HEK293T (cell line): Measurements from ENCODE around the gene MID1.

Source experiments
- CTCF ChIA-PET: fragments of 350-600 bp; formaldehyde crosslinking; extraction: SDS; loops from one replicate; lab custom pipeline; 2021; ENCODE audit warnings: antibody characterized with exemption, inconsistent platforms; lab: Yijun Ruan, JAX
- POLR2A ChIA-PET: fragments of 350-600 bp; formaldehyde crosslinking; extraction: SDS; loops from one replicate; lab custom pipeline; 2020; ENCODE audit warnings: antibody characterized with exemption, inconsistent platforms; lab: Yijun Ruan, JAX
- DNase-seq: peaks from one replicate; pipeline ENCODE4 v3.0.0; 2012; ENCODE audit warnings: mixed read lengths; ENCODE audit errors: extremely low spot score
- ARNT ChIP-seq: fragments of 450-650 bp; IDR thresholded peaks from 2 replicates; pipeline ENCODE4 v1.6.1; 2017; ENCODE audit warnings: mild to moderate bottlenecking
- BHLHE40 ChIP-seq: fragments of 450-650 bp; IDR thresholded peaks from 2 replicates; pipeline ENCODE4 v1.6.1; 2016; ENCODE audit warnings: mild to moderate bottlenecking, moderate library complexity, borderline replicate concordance
- CTBP1 ChIP-seq: fragments of 450-650 bp; IDR thresholded peaks from 2 replicates; pipeline ENCODE4 v1.6.1; 2016; ENCODE audit warnings: borderline replicate concordance
- ELF4 ChIP-seq: fragments of 450-650 bp; IDR thresholded peaks from 2 replicates; pipeline ENCODE4 v1.6.1; 2017; ENCODE audit warnings: antibody characterized with exemption
- FOXA1 ChIP-seq: fragments of 450-650 bp; IDR thresholded peaks from 2 replicates; pipeline ENCODE4 v1.6.1; 2016; ENCODE audit warnings: mild to moderate bottlenecking
- FOXK2 ChIP-seq: fragments of 450-650 bp; IDR thresholded peaks from 2 replicates; pipeline ENCODE4 v1.6.1; 2016; ENCODE audit warnings: mild to moderate bottlenecking
- FOXM1 ChIP-seq: fragments of 450-650 bp; IDR thresholded peaks from 2 replicates; pipeline ENCODE4 v1.6.1; 2017; ENCODE audit warnings: mild to moderate bottlenecking, borderline replicate concordance
- HDGF ChIP-seq: fragments of 450-650 bp; IDR thresholded peaks from 2 replicates; pipeline ENCODE4 v1.6.1; 2017; ENCODE audit warnings: antibody characterized with exemption, borderline replicate concordance
- L3MBTL2 ChIP-seq: fragments of 450-650 bp; conservative IDR thresholded peaks from 2 replicates; pipeline ENCODE4 v1.6.1; 2016; ENCODE audit warnings: mild to moderate bottlenecking
- LEF1 ChIP-seq: fragments of 450-650 bp; IDR thresholded peaks from 2 replicates; pipeline ENCODE4 v1.6.1; 2017; ENCODE audit warnings: mild to moderate bottlenecking, borderline replicate concordance
- NFRKB ChIP-seq: fragments of 450-650 bp; IDR thresholded peaks from 2 replicates; pipeline ENCODE4 v1.6.1; 2016; ENCODE audit warnings: mild to moderate bottlenecking, moderate library complexity
- PKNOX1 ChIP-seq: fragments of 450-650 bp; IDR thresholded peaks from 2 replicates; pipeline ENCODE4 v1.6.1; 2016
- SP1 ChIP-seq: fragments of 450-650 bp; IDR thresholded peaks from 2 replicates; pipeline ENCODE4 v1.6.1; 2017
- SUZ12 ChIP-seq: fragments of 450-650 bp; IDR thresholded peaks from 2 replicates; pipeline ENCODE4 v1.6.1; 2016; ENCODE audit warnings: mild to moderate bottlenecking
- TARDBP ChIP-seq: fragments of 450-650 bp; IDR thresholded peaks from 2 replicates; pipeline ENCODE4 v1.6.1; 2016
- ZNF384 ChIP-seq: fragments of 450-650 bp; IDR thresholded peaks from 2 replicates; pipeline ENCODE4 v1.6.1; 2016

The MID1 gene

GRCh38 chrX:10467793-10468192 is 152.6 kb downstream of the MID1 start:
- no peak for DNase-seq
- POLR2A ChIA-PET, result no interaction called here
- CTCF ChIA-PET, result no interaction called here
- TF ChIP-seq ZNF384, result no peak
- TF ChIP-seq FOXK2, result no peak
- TF ChIP-seq TARDBP, result no peak
- TF ChIP-seq CTBP1, result no peak
- no peak for TF ChIP-seq HDGF
- no peak for TF ChIP-seq FOXA1
- TF ChIP-seq SUZ12, result no peak
- no peak for TF ChIP-seq L3MBTL2
- TF ChIP-seq ARNT, result no peak
- TF ChIP-seq BHLHE40, result no peak
- TF ChIP-seq LEF1, result no peak
- no peak for TF ChIP-seq ELF4
- TF ChIP-seq FOXM1, result no peak
- no peak for TF ChIP-seq SP1
- no peak for TF ChIP-seq NFRKB
- no peak for TF ChIP-seq PKNOX1

- ChIA-PET POLR2A (no interaction called here), CTCF (no interaction called here)
- no peak for DNase-seq
- TF ChIP-seq BHLHE40, result no peak
- TF ChIP-seq L3MBTL2, result no peak
- no peak for TF ChIP-seq ZNF384
- TF ChIP-seq FOXM1, result no peak
- no peak for TF ChIP-seq SUZ12
- TF ChIP-seq NFRKB, result no peak
- TF ChIP-seq SP1, result no peak
- TF ChIP-seq LEF1, result no peak
- no peak for TF ChIP-seq HDGF
- no peak for TF ChIP-seq FOXK2
- no peak for TF ChIP-seq ARNT
- TF ChIP-seq CTBP1, result no peak
- no peak for TF ChIP-seq PKNOX1
- TF ChIP-seq FOXA1, result no peak
Observed at GRCh38 chrX:10465254-10465653, 155.1 kb downstream of the MID1 start.

DNA sequence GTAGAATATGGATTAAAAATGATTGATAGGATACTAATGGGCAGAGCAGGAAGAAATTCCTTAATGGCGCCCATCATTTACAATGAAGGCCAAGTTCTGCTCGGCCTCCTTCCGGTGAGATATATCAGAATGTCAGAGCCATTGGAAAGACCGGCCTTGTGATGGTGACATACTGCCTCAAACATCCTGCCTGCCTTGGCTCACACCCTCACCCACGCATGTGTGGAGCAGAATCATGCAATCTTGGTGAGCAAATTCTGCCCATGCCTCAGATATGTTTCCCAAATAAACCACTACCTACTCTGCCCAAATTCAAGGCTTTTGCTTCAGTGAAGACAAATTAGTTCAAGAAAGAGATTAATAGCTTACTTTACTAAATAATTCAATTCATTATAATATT is 163.3 kb downstream of the MID1 start:
- TF ChIP-seq ARNT (no peak), FOXK2 (no peak), BHLHE40 (no peak), ELF4 (no peak), SP1 (no peak), TARDBP (no peak), HDGF (no peak), FOXM1 (no peak), SUZ12 (no peak), L3MBTL2 (no peak), ZNF384 (no peak), CTBP1 (no peak), FOXA1 (no peak), PKNOX1 (no peak), LEF1 (no peak)
- POLR2A ChIA-PET, result no interaction called here
- CTCF ChIA-PET, result no interaction called here
- DNase-seq, result no peak

DNA sequence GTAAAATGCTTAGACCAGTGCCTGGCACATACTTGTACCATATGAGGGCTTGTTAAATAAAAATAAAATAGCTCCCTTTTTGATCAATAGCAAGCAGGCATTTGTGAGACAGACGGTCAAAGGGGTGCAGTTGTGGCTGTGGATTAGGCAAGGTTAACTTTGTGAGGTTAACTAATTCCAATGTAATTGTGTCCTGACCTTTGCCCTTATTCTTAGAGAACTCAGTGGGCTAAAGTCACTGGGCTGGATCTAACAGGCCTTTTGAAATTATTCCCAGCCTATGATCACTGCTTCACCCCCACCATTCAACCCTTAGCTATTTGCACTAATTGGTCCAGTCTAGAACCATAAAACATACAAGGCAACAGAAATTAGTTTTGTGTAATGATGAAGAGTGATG is 166.4 kb downstream of the MID1 start:
- DNase-seq, result no peak
- TF ChIP-seq PKNOX1 (no peak), SUZ12 (no peak)
- POLR2A ChIA-PET, result no interaction called here
- CTCF ChIA-PET, result no interaction called here

- ChIA-PET POLR2A (no interaction called here), CTCF (no interaction called here)
- TF ChIP-seq TARDBP (no peak), FOXM1 (no peak), ZNF384 (no peak), PKNOX1 (no peak), FOXA1 (no peak), HDGF (no peak), ELF4 (no peak)
- no peak for DNase-seq
Observed at GRCh38 chrX:10450959-10451355, 169.4 kb downstream of the MID1 start.
